H1 (cell line): Measurements from ENCODE around the gene UROD. TPM values are rescaled to one million over a fixed set of nuclear protein-coding genes. Genes with fewer than 3 reads are reported as not detected.

Source experiments
- CBX5 ChIP-seq: fragments of 300-800, 300-1000 bp; sonication (generic); IDR thresholded peaks from 2 replicates; pipeline ENCODE4 v1.7.1; 2016; ENCODE audit warnings: antibody characterized with exemption, low read length, low read depth
- CHD7 ChIP-seq: fragments of 300-600 bp; sonication (generic); IDR thresholded peaks from 2 replicates; pipeline ENCODE4 v1.7.1; 2012; ENCODE audit warnings: low read length, moderate library complexity, mild to moderate bottlenecking, inconsistent platforms; ENCODE audit not compliant: insufficient replicate concordance
- PHF8 ChIP-seq: fragments of 200-600 bp; sonication (generic); conservative IDR thresholded peaks from 2 replicates; pipeline ENCODE4 v1.7.1; 2012; ENCODE audit warnings: low read depth, mild to moderate bottlenecking, inconsistent platforms, low read length, moderate library complexity
- POU5F1 ChIP-seq: IDR thresholded peaks from 2 replicates; pipeline ENCODE4 v1.6.1; 2011; ENCODE audit warnings: low read depth, mild to moderate bottlenecking, low read length, moderate library complexity
- RAD21 ChIP-seq, 2 experiments: IDR thresholded peaks in 1 of 2; conservative IDR thresholded peaks in 1 of 2; 2 replicates each; pipeline ENCODE4 v1.6.1; 2011; ENCODE audit warnings: low read depth in 2 of 2, low read length in 2 of 2, improper control_type of control experiment in 1 of 2, inconsistent platforms in 1 of 2, mild to moderate bottlenecking in 1 of 2, moderate library complexity in 1 of 2
- RNF2 ChIP-seq: fragments of 200-900, 300-1000 bp; sonication (generic); IDR thresholded peaks from 2 replicates; pipeline ENCODE4 v1.7.1; 2016; ENCODE audit warnings: borderline replicate concordance, low read depth, mild to moderate bottlenecking, antibody characterized with exemption, low read length; ENCODE audit not compliant: poor library complexity, severe bottlenecking; ENCODE audit errors: missing control alignments
- SAP30 ChIP-seq: fragments of 300-600 bp; sonication (generic); IDR thresholded peaks from 2 replicates; pipeline ENCODE4 v1.7.1; 2012; ENCODE audit warnings: low read length, moderate library complexity, mild to moderate bottlenecking, inconsistent platforms; ENCODE audit not compliant: insufficient read depth, insufficient replicate concordance
- ZNF274 ChIP-seq: IDR thresholded peaks from 2 replicates; pipeline ENCODE4 v1.7.0; 2012; ENCODE audit warnings: low read length, borderline replicate concordance; ENCODE audit errors: extremely low read depth
- polyA plus RNA-seq, 7 experiments: library from polyadenylated mRNA; depleted of rRNA in 3 of 7; stranded (reverse) in 5 of 7; unstranded in 2 of 7; fragments of >200 nt in 5 of 7; fragments of 200-250 nt in 2 of 7; gene quantifications; 1 replicate in 5 of 7; 2 replicates in 1 of 7; 4 replicates in 1 of 7; pipeline versions ENCODE4 v1.2.1 to v1.2.3, GENCODE V29; 2011 to 2013; ENCODE audit warnings: missing spikeins in 2 of 7, mixed read lengths in 2 of 7
- total RNA-seq: library from RNA; stranded (reverse); fragmentation: NEBNext Ultra II Directional; extraction: Animal tissue kit (Norgen Biotek cat#: 25700); gene quantifications from 2 replicates; pipeline ENCODE4 v1.2.1, GENCODE V29; 2021

Gene UROD
- total and polyA plus RNA-seq, 2 of the 8 experiments (the other 6 are each of a cell fraction or from before 2014, with no cell fraction given): 86.6 to 220 TPM

GRCh38 chr1:44995467-44996238, 16.4 kb upstream of the UROD start (continued):
- no peak for TF ChIP-seq CHD7
- no peak for TF ChIP-seq CBX5
- TF ChIP-seq ZNF274: no peak
- no peak for TF ChIP-seq RNF2
- no peak for TF ChIP-seq PHF8
- no peak for TF ChIP-seq RAD21 (IDR thresholded peaks at IDR 0.05 in 1 of 2, conservative IDR thresholded peaks at IDR 0.05 in 1 of 2; ENCODE audit: low read depth in 2 of 2, low read length in 2 of 2)
- TF ChIP-seq POU5F1: no peak
- TF ChIP-seq SAP30: no peak
